SK-N-SH treated with all-trans-retinoic acid at 6 μM for 48 hours (cell line): ENCODE measurements around the gene ANO10.

Source experiments
- ATAC-seq: fragments of 200-7000 bp; cut with Tn5 transposase; 3 replicates; pipeline ENCODE4 v1.9.1; 2020; ENCODE audit warnings: mild to moderate bottlenecking, moderate library complexity
- CSDC2 ChIP-seq: fragments of 250-450 bp; sonication (Bioruptor Pico); IDR thresholded peaks from 2 replicates; pipeline ENCODE4 v1.5.0; 2020; ENCODE audit warnings: mild to moderate bottlenecking, moderate library complexity
- ESRRG ChIP-seq: fragments of 250-450 bp; sonication (Bioruptor Pico); IDR thresholded peaks from 2 replicates; pipeline ENCODE4 v1.6.1; 2021; ENCODE audit warnings: mild to moderate bottlenecking
- GLIS3 ChIP-seq: fragments of 250-450 bp; sonication (Bioruptor Pico); IDR thresholded peaks from 2 replicates; pipeline ENCODE4 v1.5.0; 2020; ENCODE audit warnings: mild to moderate bottlenecking, moderate library complexity
- ISL1 ChIP-seq: fragments of 250-450 bp; sonication (Bioruptor Pico); IDR thresholded peaks from 2 replicates; pipeline ENCODE4 v2.1.2; 2022; ENCODE audit warnings: mild to moderate bottlenecking, moderate library complexity
- OSR1 ChIP-seq: fragments of 250-450 bp; sonication (Bioruptor Pico); IDR thresholded peaks from 2 replicates; pipeline ENCODE4 v1.8.0; 2022; ENCODE audit warnings: moderate library complexity, mild to moderate bottlenecking, inconsistent platforms
- PPARA ChIP-seq: fragments of 250-450 bp; sonication (Bioruptor Pico); IDR thresholded peaks from 2 replicates; pipeline ENCODE4 v1.5.0; 2020; ENCODE audit warnings: mild to moderate bottlenecking, borderline replicate concordance
- RARB ChIP-seq: fragments of 250-450 bp; sonication (Bioruptor Pico); IDR thresholded peaks from 2 replicates; pipeline ENCODE4 v1.8.0; 2021; ENCODE audit warnings: mild to moderate bottlenecking, moderate library complexity
- SNAI2 ChIP-seq: fragments of 250-450 bp; sonication (Bioruptor Pico); IDR thresholded peaks from 2 replicates; pipeline ENCODE4 v1.5.0; 2020; ENCODE audit warnings: mild to moderate bottlenecking, moderate library complexity
- TCF4 ChIP-seq: fragments of 250-450 bp; sonication (Bioruptor Pico); IDR thresholded peaks from 2 replicates; pipeline ENCODE4 v1.8.0; 2021; ENCODE audit warnings: mild to moderate bottlenecking, moderate library complexity, borderline replicate concordance
- TOX ChIP-seq: fragments of 250-450 bp; sonication (Bioruptor Pico); IDR thresholded peaks from 2 replicates; pipeline ENCODE4 v1.8.0; 2021; ENCODE audit warnings: mild to moderate bottlenecking, moderate library complexity, borderline replicate concordance
- ZC3H10 ChIP-seq: fragments of 250-450 bp; sonication (Bioruptor Pico); IDR thresholded peaks from 2 replicates; pipeline ENCODE4 v1.5.1; 2021; ENCODE audit warnings: mild to moderate bottlenecking, moderate library complexity
- ZFP3 ChIP-seq: fragments of 250-450 bp; sonication (Bioruptor Pico); IDR thresholded peaks from 2 replicates; pipeline ENCODE4 v1.5.0; 2020; ENCODE audit warnings: mild to moderate bottlenecking, moderate library complexity
- ZFP30 ChIP-seq: fragments of 450-650 bp; formaldehyde crosslinking; IDR thresholded peaks from 2 replicates; pipeline ENCODE4 v1.5.0; 2022; ENCODE audit warnings: mild to moderate bottlenecking, moderate library complexity
- ZNF565 ChIP-seq: fragments of 450-650 bp; formaldehyde crosslinking; conservative IDR thresholded peaks from 2 replicates; pipeline ENCODE4 v1.5.0; 2020; ENCODE audit warnings: low read depth, mild to moderate bottlenecking, moderate library complexity
- ZNF70 ChIP-seq: fragments of 450-650 bp; formaldehyde crosslinking; IDR thresholded peaks from 2 replicates; pipeline ENCODE4 v1.5.0; 2020; ENCODE audit warnings: mild to moderate bottlenecking, moderate library complexity
- ZNF8 ChIP-seq: fragments of 450-650 bp; formaldehyde crosslinking; IDR thresholded peaks from 2 replicates; pipeline ENCODE4 v1.5.0; 2020; ENCODE audit warnings: mild to moderate bottlenecking, moderate library complexity
- TF ChIP-seq, protein P1 (sequence below): fragments of 250-450 bp; sonication (Bioruptor Pico); IDR thresholded peaks from 2 replicates; pipeline ENCODE4 v1.5.0; 2020; ENCODE audit warnings: mild to moderate bottlenecking, moderate library complexity
- TF ChIP-seq, protein P2 (sequence below): fragments of 250-450 bp; sonication (Bioruptor Pico); IDR thresholded peaks from 2 replicates; pipeline ENCODE4 v1.8.0; 2021; ENCODE audit warnings: low read depth, mild to moderate bottlenecking, moderate library complexity, borderline replicate concordance
- TF ChIP-seq, protein P3 (sequence below): fragments of 250-450 bp; sonication (Bioruptor Pico); IDR thresholded peaks from 2 replicates; pipeline ENCODE4 v1.5.1; 2020; ENCODE audit warnings: low read depth, mild to moderate bottlenecking, moderate library complexity
- TF ChIP-seq, protein P4 (sequence below): fragments of 250-450 bp; sonication (Bioruptor Pico); IDR thresholded peaks from 2 replicates; pipeline ENCODE4 v1.5.1; 2021; ENCODE audit warnings: mild to moderate bottlenecking, moderate library complexity

The ANO10 gene

DNA sequence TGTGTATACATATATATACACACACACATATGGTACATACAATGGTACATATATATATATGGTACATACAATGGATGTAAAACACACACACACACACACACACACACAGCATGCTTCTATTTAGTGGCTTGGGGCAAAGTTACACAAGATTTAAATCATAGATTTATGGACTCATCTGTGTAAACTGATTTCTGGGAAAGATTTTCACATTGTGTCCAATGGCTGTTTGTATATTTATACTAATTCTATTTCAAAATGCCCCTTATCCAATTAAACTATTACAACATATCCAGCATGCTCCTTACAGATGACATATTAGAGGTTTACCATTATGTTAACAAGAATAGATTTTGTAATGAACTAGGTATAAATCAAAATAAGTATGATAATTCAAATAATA, 94.9 kb downstream of the ANO10 start (continued):
- TF ChIP-seq PPARA (CRISPR knock-in tag) = no peak
- no peak for TF ChIP-seq ZNF70 (CRISPR knock-in tag)

DNA sequence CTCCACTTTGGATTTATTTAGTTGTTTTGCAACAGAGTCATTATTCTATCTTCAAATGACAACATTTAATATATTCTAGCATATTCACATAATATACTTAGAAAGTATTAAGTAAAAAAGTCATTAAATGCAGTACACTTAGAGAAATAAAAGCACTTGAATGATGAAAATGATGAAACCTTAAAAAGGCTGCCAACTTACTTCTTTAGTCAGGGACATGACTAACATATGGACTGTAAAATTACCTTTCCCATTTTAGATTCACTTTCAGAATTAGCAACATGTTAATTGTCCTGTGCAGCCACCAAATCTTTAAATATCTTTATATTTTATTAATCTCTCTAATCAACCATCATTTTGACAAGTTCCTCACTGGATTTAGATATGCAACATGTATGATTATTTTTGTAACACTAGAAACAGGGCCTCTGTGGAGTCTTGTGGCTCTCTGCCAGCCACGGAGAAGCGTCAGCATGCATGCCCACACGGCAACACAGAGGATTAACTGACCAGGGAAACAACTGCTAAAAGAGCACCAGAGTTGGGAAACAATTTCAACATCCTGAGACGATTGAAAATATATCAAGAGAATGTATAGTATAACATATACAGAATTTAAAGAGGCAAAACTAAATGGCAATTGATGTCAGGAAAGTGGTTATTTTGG, 95.7 kb downstream of the ANO10 start:
- ATAC-seq = no peak
- no peak for TF ChIP-seq ZFP3 (CRISPR knock-in tag)
- no peak for TF ChIP-seq TOX (CRISPR knock-in tag)
- TF ChIP-seq ZNF565 (CRISPR knock-in tag) = no peak
- TF ChIP-seq, protein P1, sequence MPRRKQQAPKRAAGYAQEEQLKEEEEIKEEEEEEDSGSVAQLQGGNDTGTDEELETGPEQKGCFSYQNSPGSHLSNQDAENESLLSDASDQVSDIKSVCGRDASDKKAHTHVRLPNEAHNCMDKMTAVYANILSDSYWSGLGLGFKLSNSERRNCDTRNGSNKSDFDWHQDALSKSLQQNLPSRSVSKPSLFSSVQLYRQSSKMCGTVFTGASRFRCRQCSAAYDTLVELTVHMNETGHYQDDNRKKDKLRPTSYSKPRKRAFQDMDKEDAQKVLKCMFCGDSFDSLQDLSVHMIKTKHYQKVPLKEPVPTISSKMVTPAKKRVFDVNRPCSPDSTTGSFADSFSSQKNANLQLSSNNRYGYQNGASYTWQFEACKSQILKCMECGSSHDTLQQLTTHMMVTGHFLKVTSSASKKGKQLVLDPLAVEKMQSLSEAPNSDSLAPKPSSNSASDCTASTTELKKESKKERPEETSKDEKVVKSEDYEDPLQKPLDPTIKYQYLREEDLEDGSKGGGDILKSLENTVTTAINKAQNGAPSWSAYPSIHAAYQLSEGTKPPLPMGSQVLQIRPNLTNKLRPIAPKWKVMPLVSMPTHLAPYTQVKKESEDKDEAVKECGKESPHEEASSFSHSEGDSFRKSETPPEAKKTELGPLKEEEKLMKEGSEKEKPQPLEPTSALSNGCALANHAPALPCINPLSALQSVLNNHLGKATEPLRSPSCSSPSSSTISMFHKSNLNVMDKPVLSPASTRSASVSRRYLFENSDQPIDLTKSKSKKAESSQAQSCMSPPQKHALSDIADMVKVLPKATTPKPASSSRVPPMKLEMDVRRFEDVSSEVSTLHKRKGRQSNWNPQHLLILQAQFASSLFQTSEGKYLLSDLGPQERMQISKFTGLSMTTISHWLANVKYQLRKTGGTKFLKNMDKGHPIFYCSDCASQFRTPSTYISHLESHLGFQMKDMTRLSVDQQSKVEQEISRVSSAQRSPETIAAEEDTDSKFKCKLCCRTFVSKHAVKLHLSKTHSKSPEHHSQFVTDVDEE = no peak
- TF ChIP-seq, protein P2, sequence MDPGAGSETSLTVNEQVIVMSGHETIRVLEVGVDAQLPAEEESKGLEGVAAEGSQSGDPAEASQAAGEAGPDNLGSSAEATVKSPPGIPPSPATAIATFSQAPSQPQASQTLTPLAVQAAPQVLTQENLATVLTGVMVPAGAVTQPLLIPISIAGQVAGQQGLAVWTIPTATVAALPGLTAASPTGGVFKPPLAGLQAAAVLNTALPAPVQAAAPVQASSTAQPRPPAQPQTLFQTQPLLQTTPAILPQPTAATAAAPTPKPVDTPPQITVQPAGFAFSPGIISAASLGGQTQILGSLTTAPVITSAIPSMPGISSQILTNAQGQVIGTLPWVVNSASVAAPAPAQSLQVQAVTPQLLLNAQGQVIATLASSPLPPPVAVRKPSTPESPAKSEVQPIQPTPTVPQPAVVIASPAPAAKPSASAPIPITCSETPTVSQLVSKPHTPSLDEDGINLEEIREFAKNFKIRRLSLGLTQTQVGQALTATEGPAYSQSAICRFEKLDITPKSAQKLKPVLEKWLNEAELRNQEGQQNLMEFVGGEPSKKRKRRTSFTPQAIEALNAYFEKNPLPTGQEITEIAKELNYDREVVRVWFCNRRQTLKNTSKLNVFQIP (CRISPR knock-in tag) = no peak
- TF ChIP-seq ZNF70 (CRISPR knock-in tag) = no peak
- no peak for TF ChIP-seq GLIS3 (CRISPR knock-in tag)
- no peak for TF ChIP-seq ZFP30 (CRISPR knock-in tag)
- TF ChIP-seq ZNF8 (CRISPR knock-in tag) = no peak
- no peak for TF ChIP-seq ZC3H10 (CRISPR knock-in tag)
- TF ChIP-seq, protein P3, sequence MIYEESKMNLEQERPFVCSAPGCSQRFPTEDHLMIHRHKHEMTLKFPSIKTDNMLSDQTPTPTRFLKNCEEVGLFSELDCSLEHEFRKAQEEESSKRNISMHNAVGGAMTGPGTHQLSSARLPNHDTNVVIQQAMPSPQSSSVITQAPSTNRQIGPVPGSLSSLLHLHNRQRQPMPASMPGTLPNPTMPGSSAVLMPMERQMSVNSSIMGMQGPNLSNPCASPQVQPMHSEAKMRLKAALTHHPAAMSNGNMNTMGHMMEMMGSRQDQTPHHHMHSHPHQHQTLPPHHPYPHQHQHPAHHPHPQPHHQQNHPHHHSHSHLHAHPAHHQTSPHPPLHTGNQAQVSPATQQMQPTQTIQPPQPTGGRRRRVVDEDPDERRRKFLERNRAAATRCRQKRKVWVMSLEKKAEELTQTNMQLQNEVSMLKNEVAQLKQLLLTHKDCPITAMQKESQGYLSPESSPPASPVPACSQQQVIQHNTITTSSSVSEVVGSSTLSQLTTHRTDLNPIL = no peak
- TF ChIP-seq CSDC2 (CRISPR knock-in tag) = no peak
- TF ChIP-seq OSR1 (CRISPR knock-in tag) = no peak
- TF ChIP-seq PPARA (CRISPR knock-in tag) = no peak
- TF ChIP-seq, protein P4, sequence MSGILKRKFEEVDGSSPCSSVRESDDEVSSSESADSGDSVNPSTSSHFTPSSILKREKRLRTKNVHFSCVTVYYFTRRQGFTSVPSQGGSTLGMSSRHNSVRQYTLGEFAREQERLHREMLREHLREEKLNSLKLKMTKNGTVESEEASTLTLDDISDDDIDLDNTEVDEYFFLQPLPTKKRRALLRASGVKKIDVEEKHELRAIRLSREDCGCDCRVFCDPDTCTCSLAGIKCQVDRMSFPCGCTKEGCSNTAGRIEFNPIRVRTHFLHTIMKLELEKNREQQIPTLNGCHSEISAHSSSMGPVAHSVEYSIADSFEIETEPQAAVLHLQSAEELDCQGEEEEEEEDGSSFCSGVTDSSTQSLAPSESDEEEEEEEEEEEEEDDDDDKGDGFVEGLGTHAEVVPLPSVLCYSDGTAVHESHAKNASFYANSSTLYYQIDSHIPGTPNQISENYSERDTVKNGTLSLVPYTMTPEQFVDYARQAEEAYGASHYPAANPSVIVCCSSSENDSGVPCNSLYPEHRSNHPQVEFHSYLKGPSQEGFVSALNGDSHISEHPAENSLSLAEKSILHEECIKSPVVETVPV (CRISPR knock-in tag) = no peak
- no peak for TF ChIP-seq RARB (CRISPR knock-in tag)
- TF ChIP-seq ESRRG (CRISPR knock-in tag) = no peak
- no peak for TF ChIP-seq ISL1 (CRISPR knock-in tag)
- TF ChIP-seq, all 23 proteins: peak for 0

DNA sequence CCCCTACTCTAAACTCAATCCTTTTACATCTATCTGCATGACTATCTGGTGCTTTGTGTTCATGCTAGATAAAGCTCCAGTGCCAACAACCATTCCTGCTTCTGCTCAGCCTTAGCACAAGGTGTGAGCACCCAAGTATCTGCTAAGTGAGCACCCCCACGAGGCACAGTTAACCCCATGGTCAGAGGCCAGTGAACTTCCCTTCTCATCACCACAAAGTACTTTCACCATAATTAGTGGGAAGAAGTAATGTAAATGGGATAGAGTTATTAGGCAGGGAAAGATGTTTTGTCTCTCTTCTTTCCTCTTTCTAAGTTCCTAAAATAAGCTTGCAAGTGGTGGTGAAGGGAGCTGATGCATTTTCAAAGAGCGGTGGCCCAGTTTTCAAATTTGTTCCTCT, 96.4 kb downstream of the ANO10 start:
- TF ChIP-seq OSR1 (CRISPR knock-in tag) (no peak), ISL1 (CRISPR knock-in tag) (no peak), ZNF70 (CRISPR knock-in tag) (no peak), ZNF8 (CRISPR knock-in tag) (no peak), TCF4 (CRISPR knock-in tag) (no peak), RARB (CRISPR knock-in tag) (no peak), SNAI2 (CRISPR knock-in tag) (no peak)
- TF ChIP-seq, protein P3 = no peak
- ATAC-seq = no peak
